GM12878 (cell line): ENCODE measurements around the gene TOP1. TPM values are rescaled to one million over a fixed set of nuclear protein-coding genes. Genes with fewer than 3 reads are reported as not detected.

Experiments used
- ATAC-seq: fragments of 200-7000 bp; cut with Tn5 transposase; 3 replicates; pipeline ENCODE4 v1.9.1; 2020; ENCODE audit warnings: mild to moderate bottlenecking, moderate library complexity
- BruUV-seq: library from RNA; stranded (reverse); fragments of 400-500 nt; replicated peaks from 2 replicates; lab custom pipeline; 2021; lab: Mats Ljungman, UMichigan
- CTCF ChIA-PET: fragments of 300-600 bp; sonication (Branson Sonifier 250); formaldehyde crosslinking; extraction: SDS; loops from one replicate; lab custom pipeline; 2021; ENCODE audit warnings: inconsistent platforms; lab: Yijun Ruan, JAX
- POLR2A ChIA-PET: fragments of 350-600 bp; formaldehyde crosslinking; extraction: SDS; loops from one replicate; lab custom pipeline; 2021; ENCODE audit warnings: inconsistent platforms; lab: Charles Lee
- RAD21 ChIA-PET: fragments of 300-600 bp; sonication (Branson Sonifier 250); formaldehyde crosslinking; loops from one replicate; lab custom pipeline; 2023; ENCODE audit warnings: antibody characterized with exemption; ENCODE audit not compliant: unreplicated experiment; lab: Charles Lee
- SMC1A ChIA-PET: fragments of 300-600 bp; sonication (Branson Sonifier 250); formaldehyde crosslinking; loops from one replicate; lab custom pipeline; 2023; ENCODE audit not compliant: unreplicated experiment, uncharacterized antibody; lab: Charles Lee
- DNase-seq: peaks from one replicate; pipeline ENCODE4 v3.0.0-alpha.2; 2011; ENCODE audit warnings: low read depth, low spot score
- FAIRE-seq: peaks from 3 replicates; lab custom pipeline; 2011; peaks lifted over from hg19 to GRCh38; lab: Jason Lieb, UNC
- H2AFZ ChIP-seq: 2 replicates; pipeline ENCODE4 v1.6.0; 2011; ENCODE audit warnings: low read depth, low read length, control low read depth; ENCODE audit not compliant: control insufficient read depth
- H3K27ac ChIP-seq: 2 replicates; pipeline ENCODE4 v1.5.1; 2011; ENCODE audit warnings: control low read depth; ENCODE audit not compliant: control insufficient read depth, insufficient read depth
- H3K27me3 ChIP-seq, 2 experiments: replicated peaks in 1 of 2; 2 replicates each; pipeline versions ENCODE4 v1.6.0 to v1.6.1; 2011; ENCODE audit warnings: low read length in 1 of 2; ENCODE audit not compliant: control insufficient read depth in 2 of 2, insufficient read depth in 2 of 2
- H3K36me3 ChIP-seq, 2 experiments: 2 replicates each; pipeline ENCODE4 v1.5.1; 2011; ENCODE audit warnings: low read length in 1 of 2; ENCODE audit not compliant: control insufficient read depth in 2 of 2, insufficient read depth in 2 of 2
- H3K4me1 ChIP-seq: 2 replicates; pipeline ENCODE4 v1.6.1; 2011; ENCODE audit warnings: mild to moderate bottlenecking, low read length, moderate library complexity, mixed read lengths; ENCODE audit not compliant: control insufficient read depth, insufficient read depth
- H3K4me2 ChIP-seq: 2 replicates; pipeline ENCODE4 v1.6.0; 2011; ENCODE audit warnings: control low read depth; ENCODE audit not compliant: control insufficient read depth, insufficient read depth
- H3K4me3 ChIP-seq: fragments of 200-600 bp; sonication (generic); 2 replicates; pipeline ENCODE4 v1.5.1; 2016
- H3K79me2 ChIP-seq: 2 replicates; pipeline ENCODE4 v1.6.0; 2011; ENCODE audit warnings: low read length; ENCODE audit not compliant: control insufficient read depth, insufficient read depth
- H3K9ac ChIP-seq: 2 replicates; pipeline ENCODE4 v1.8.0; 2011; ENCODE audit warnings: low read length, control low read depth, mixed read lengths; ENCODE audit not compliant: control insufficient read depth, insufficient read depth
- H3K9me3 ChIP-seq: replicated peaks from 3 replicates; pipeline ENCODE4 v1.5.1; 2011; ENCODE audit warnings: mild to moderate bottlenecking, low read length; ENCODE audit not compliant: control insufficient read depth, insufficient read depth
- H4K20me1 ChIP-seq: 2 replicates; pipeline ENCODE4 v1.6.0; 2011; ENCODE audit not compliant: control insufficient read depth, insufficient read depth
- ATF7 ChIP-seq: fragments of 450-650 bp; IDR thresholded peaks from 2 replicates; pipeline ENCODE4 v1.6.1; 2016; ENCODE audit warnings: low read depth, mild to moderate bottlenecking
- BMI1 ChIP-seq: fragments of 450-650 bp; IDR thresholded peaks from 2 replicates; pipeline ENCODE4 v1.6.1; 2016; ENCODE audit warnings: mild to moderate bottlenecking, moderate library complexity, borderline replicate concordance
- CREB1 ChIP-seq: IDR thresholded peaks from 2 replicates; pipeline ENCODE4 v1.6.1; 2012; ENCODE audit warnings: low read depth, mild to moderate bottlenecking, inconsistent platforms
- HCFC1 ChIP-seq: fragments of 150-350 bp; IDR thresholded peaks from 2 replicates; pipeline ENCODE4 v1.6.1; 2014; ENCODE audit warnings: low read length
- HDAC2 ChIP-seq: fragments of 200-600 bp; sonication (generic); IDR thresholded peaks from 2 replicates; pipeline ENCODE4 v1.6.1; 2017
- HSF1 ChIP-seq: fragments of 150-350 bp; IDR thresholded peaks from 2 replicates; pipeline ENCODE4 v1.6.1; 2014; ENCODE audit warnings: mild to moderate bottlenecking, low read depth, low read length
- NFYB ChIP-seq: IDR thresholded peaks from 2 replicates; pipeline ENCODE4 v1.6.1; 2011; ENCODE audit warnings: low read depth, mild to moderate bottlenecking, low read length, improper control_type of control experiment, moderate library complexity; ENCODE audit not compliant: insufficient read depth
- SP1 ChIP-seq: IDR thresholded peaks from one replicate; pipeline ENCODE4 v1.6.1; 2011; ENCODE audit warnings: low read depth, low read length
- TCF3 ChIP-seq: IDR thresholded peaks from 2 replicates; pipeline ENCODE4 v1.6.1; 2012; ENCODE audit warnings: low read depth, mild to moderate bottlenecking, low read length, borderline replicate concordance; ENCODE audit not compliant: insufficient read depth
- YY1 ChIP-seq: IDR thresholded peaks from 2 replicates; pipeline ENCODE4 v1.6.1; 2011; ENCODE audit warnings: low read depth, mild to moderate bottlenecking, low read length
- WGBS: methylation state at CpG from one replicate; pipeline ENCODE4 v1.1.6; 2016; ENCODE audit warnings: low lambda C conversion rate; ENCODE audit not compliant: insufficient replicate concordance, insufficient coverage; ENCODE audit errors: missing lambda C conversion rate; 5-methylcytosine and 5-hydroxymethylcytosine counted together
- in situ Hi-C: fragments of 300-500 bp; cut with MboI; formaldehyde crosslinking; loops from 9 replicates; pipeline ENCODE4 v1.14.3; 2018; ENCODE audit warnings: mixed read lengths
- intact Hi-C: fragments of 100-400 bp; cut with micrococcal nuclease; formaldehyde crosslinking; loops from one replicate; pipeline ENCODE4 v1.14.2; 2022; ENCODE audit not compliant: unreplicated experiment
- polyA plus RNA-seq, 11 experiments: library from polyadenylated mRNA; depleted of rRNA in 4 of 11; unstranded in 6 of 11; stranded (reverse) in 5 of 11; fragments of >200 nt; fragmentation: Nextera tagmentation in 4 of 11; fragmentation: Illumina TruSeq in 1 of 11; extraction: Ambion mirVana in 4 of 11; extraction: Trizol in 1 of 11; gene quantifications; 1 replicate in 1 of 11; 2 replicates in 10 of 11; pipeline versions ENCODE4 v1.2.1 to v1.2.3, GENCODE V29; 2011 to 2016; ENCODE audit warnings: inconsistent platforms in 2 of 11, missing spikeins in 2 of 11, low read depth in 1 of 11
- total RNA-seq, 4 experiments: library from RNA; depleted of rRNA in 3 of 4; stranded (reverse); fragments of >200 nt in 3 of 4; fragmentation: Illumina TruSeq in 1 of 4; extraction: Trizol in 1 of 4; gene quantifications; 2 replicates each; pipeline versions ENCODE4 v1.2.1 to v1.2.3, GENCODE V29; 2013 to 2021

TOP1 gene
- total and polyA plus RNA-seq, 10 of the 15 experiments (the other 5 are each of a cell fraction or from before 2014, with no cell fraction given), result 21.5 to 128 (median 47.3) TPM

DNA sequence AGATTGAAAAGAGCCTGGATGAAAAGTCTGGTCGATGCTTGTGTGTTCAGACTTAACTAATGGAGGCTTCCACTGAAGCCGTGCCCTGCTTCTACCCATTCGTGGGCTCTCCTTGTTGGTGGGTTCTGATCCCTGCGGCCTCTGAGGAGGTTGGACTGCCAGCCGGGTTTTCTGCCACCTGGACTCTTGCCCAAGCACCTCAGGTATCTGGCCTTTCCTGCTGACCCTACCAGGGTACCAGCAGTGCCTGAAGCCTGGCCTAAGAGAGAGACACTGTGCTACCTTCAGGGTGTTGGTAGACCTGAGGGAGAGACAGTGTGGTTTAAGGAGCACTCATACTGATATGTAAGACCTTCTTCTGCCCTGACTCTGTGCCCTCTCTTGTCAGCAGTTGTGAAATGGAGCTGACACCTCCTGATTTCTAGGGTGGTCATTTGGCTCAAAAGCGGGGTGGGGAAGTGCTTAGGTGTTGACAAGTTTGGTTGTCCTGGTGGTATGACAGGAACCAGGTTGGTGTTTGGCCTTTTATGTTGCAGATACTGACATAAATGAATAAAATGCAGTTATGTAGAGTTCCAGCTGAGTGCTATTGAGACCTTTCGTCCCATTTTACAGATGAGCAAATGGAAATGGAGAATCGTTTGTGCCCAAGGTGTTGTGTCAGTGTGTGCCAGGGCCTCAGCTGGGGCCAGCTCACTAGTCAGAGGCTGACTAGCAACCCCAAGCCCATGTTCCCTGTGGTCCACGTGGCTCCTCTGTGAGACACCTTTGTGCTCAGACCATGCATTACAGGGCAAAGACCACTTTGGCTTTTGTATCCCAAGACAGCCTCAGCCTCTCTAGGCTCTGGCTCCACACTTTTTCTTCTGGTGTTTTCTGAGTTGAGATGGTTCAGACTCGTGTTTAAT lies 111.9 kb downstream of the TOP1 start:
- in situ Hi-C loops, result no loop called here
- Histone ChIP-seq H3K36me3 (peaks cover 0 to 2% of the 10 kb centered on the region in 2 experiments; a peak in 2 of 4 replicates), H4K20me1 (peaks cover 9% of the 10 kb centered on the region), H3K27ac (peak overlapping the region; percentile 61), H3K4me3 (peak overlapping the region; percentile 81; the same call in 1 of the 2 replicates), H3K9me3 (no peaks in the 10 kb centered on the region), H2AFZ (no peak overlapping the region), H3K4me1 (peaks cover 48% of the 10 kb centered on the region), H3K9ac (peak overlapping the region; percentile 50; the same call in 1 of the 2 replicates), H3K4me2 (peak overlapping the region; percentile 95), H3K27me3 (no peaks in the 10 kb centered on the region), H3K79me2 (peaks cover 84% of the 10 kb centered on the region)
- BruUV-seq, result no TSS peak
- intact Hi-C loops, result no loop called here
- 77% methylated on average over 10 of the region's 10 CpGs for WGBS
- DNase-seq (no peak), FAIRE-seq (no peak), ATAC-seq (no peak)
- ChIA-PET SMC1A (interaction anchor here (1.2 to 5.9 kb wide), 10 partner anchors 9 to 199 kb away, joined by 3 to 71 read pairs (median 4); no protein-coding TSS in a partner anchor), POLR2A (interaction anchor here (0.6 to 11.3 kb wide), 6 partner anchors 10 to 149 kb away, joined by 3 to 84 read pairs (median 3); no protein-coding TSS in a partner anchor), CTCF (interaction anchor here (0.7 to 10.1 kb wide), 10 partner anchors 7 to 200 kb away, joined by 3 to 75 read pairs (median 5); partner anchors contain the start of gene LPIN3), RAD21 (interaction anchor here (0.9 to 4.0 kb wide), 5 partner anchors 17 to 150 kb away, joined by 3 to 42 read pairs (median 10); no protein-coding TSS in a partner anchor)
- TF ChIP-seq TCF3 (no peak), SP1 (no peak), NFYB (no peak), YY1 (no peak), ATF7 (no peak), HCFC1 (no peak), HDAC2 (no peak), HSF1 (no peak), CREB1 (no peak), BMI1 (no peak)
